HEK293T (cell line): ENCODE results near the gene MTX1.

Experiments used
- CTCF ChIA-PET: fragments of 350-600 bp; formaldehyde crosslinking; extraction: SDS; loops from one replicate; lab custom pipeline; 2021; ENCODE audit warnings: antibody characterized with exemption, inconsistent platforms; lab: Yijun Ruan, JAX
- POLR2A ChIA-PET: fragments of 350-600 bp; formaldehyde crosslinking; extraction: SDS; loops from one replicate; lab custom pipeline; 2020; ENCODE audit warnings: antibody characterized with exemption, inconsistent platforms; lab: Yijun Ruan, JAX
- DNase-seq: peaks from one replicate; pipeline ENCODE4 v3.0.0; 2012; ENCODE audit warnings: mixed read lengths; ENCODE audit errors: extremely low spot score
- ARNT ChIP-seq: fragments of 450-650 bp; IDR thresholded peaks from 2 replicates; pipeline ENCODE4 v1.6.1; 2017; ENCODE audit warnings: mild to moderate bottlenecking
- BHLHE40 ChIP-seq: fragments of 450-650 bp; IDR thresholded peaks from 2 replicates; pipeline ENCODE4 v1.6.1; 2016; ENCODE audit warnings: mild to moderate bottlenecking, moderate library complexity, borderline replicate concordance
- CTBP1 ChIP-seq: fragments of 450-650 bp; IDR thresholded peaks from 2 replicates; pipeline ENCODE4 v1.6.1; 2016; ENCODE audit warnings: borderline replicate concordance
- ELF4 ChIP-seq: fragments of 450-650 bp; IDR thresholded peaks from 2 replicates; pipeline ENCODE4 v1.6.1; 2017; ENCODE audit warnings: antibody characterized with exemption
- FOXA1 ChIP-seq: fragments of 450-650 bp; IDR thresholded peaks from 2 replicates; pipeline ENCODE4 v1.6.1; 2016; ENCODE audit warnings: mild to moderate bottlenecking
- FOXK2 ChIP-seq: fragments of 450-650 bp; IDR thresholded peaks from 2 replicates; pipeline ENCODE4 v1.6.1; 2016; ENCODE audit warnings: mild to moderate bottlenecking
- FOXM1 ChIP-seq: fragments of 450-650 bp; IDR thresholded peaks from 2 replicates; pipeline ENCODE4 v1.6.1; 2017; ENCODE audit warnings: mild to moderate bottlenecking, borderline replicate concordance
- HDGF ChIP-seq: fragments of 450-650 bp; IDR thresholded peaks from 2 replicates; pipeline ENCODE4 v1.6.1; 2017; ENCODE audit warnings: antibody characterized with exemption, borderline replicate concordance
- L3MBTL2 ChIP-seq: fragments of 450-650 bp; conservative IDR thresholded peaks from 2 replicates; pipeline ENCODE4 v1.6.1; 2016; ENCODE audit warnings: mild to moderate bottlenecking
- LEF1 ChIP-seq: fragments of 450-650 bp; IDR thresholded peaks from 2 replicates; pipeline ENCODE4 v1.6.1; 2017; ENCODE audit warnings: mild to moderate bottlenecking, borderline replicate concordance
- NFRKB ChIP-seq: fragments of 450-650 bp; IDR thresholded peaks from 2 replicates; pipeline ENCODE4 v1.6.1; 2016; ENCODE audit warnings: mild to moderate bottlenecking, moderate library complexity
- SP1 ChIP-seq: fragments of 450-650 bp; IDR thresholded peaks from 2 replicates; pipeline ENCODE4 v1.6.1; 2017
- SUZ12 ChIP-seq: fragments of 450-650 bp; IDR thresholded peaks from 2 replicates; pipeline ENCODE4 v1.6.1; 2016; ENCODE audit warnings: mild to moderate bottlenecking
- TARDBP ChIP-seq: fragments of 450-650 bp; IDR thresholded peaks from 2 replicates; pipeline ENCODE4 v1.6.1; 2016
- ZNF384 ChIP-seq: fragments of 450-650 bp; IDR thresholded peaks from 2 replicates; pipeline ENCODE4 v1.6.1; 2016
- TF ChIP-seq, protein P1 (sequence below): fragments of 450-650 bp; IDR thresholded peaks from 2 replicates; pipeline ENCODE4 v1.6.1; 2016

MTX1 gene

GRCh38 chr1:155175281-155175926 is 33.1 kb upstream of the MTX1 start:
- TF ChIP-seq FOXK2 = no peak
- TF ChIP-seq FOXM1 = no peak
- TF ChIP-seq LEF1 = no peak
- no peak for TF ChIP-seq CTBP1
- no peak for TF ChIP-seq FOXA1
- TF ChIP-seq, protein P1, sequence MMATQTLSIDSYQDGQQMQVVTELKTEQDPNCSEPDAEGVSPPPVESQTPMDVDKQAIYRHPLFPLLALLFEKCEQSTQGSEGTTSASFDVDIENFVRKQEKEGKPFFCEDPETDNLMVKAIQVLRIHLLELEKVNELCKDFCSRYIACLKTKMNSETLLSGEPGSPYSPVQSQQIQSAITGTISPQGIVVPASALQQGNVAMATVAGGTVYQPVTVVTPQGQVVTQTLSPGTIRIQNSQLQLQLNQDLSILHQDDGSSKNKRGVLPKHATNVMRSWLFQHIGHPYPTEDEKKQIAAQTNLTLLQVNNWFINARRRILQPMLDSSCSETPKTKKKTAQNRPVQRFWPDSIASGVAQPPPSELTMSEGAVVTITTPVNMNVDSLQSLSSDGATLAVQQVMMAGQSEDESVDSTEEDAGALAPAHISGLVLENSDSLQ = no peak
- TF ChIP-seq ZNF384 = no peak
- no peak for TF ChIP-seq ARNT
- no peak for TF ChIP-seq HDGF
- no peak for TF ChIP-seq ELF4
- no peak for TF ChIP-seq TARDBP
- no peak for TF ChIP-seq BHLHE40
- no peak for TF ChIP-seq SUZ12
- TF ChIP-seq L3MBTL2 = no peak
- no peak for TF ChIP-seq SP1
- no peak for TF ChIP-seq NFRKB
- CTCF ChIA-PET = interaction anchor here (0.8 to 5.7 kb wide), 5 partner anchors 18 to 90 kb away, joined by 4 to 52 read pairs (median 6); no protein-coding TSS in a partner anchor
- DNase-seq = no peak
- POLR2A ChIA-PET = interaction anchor here (0.7 to 4.5 kb wide), 7 partner anchors 8 to 52 kb away, joined by 3 to 96 read pairs (median 4); partner anchors contain the start of genes DPM3 and SLC50A1

DNA sequence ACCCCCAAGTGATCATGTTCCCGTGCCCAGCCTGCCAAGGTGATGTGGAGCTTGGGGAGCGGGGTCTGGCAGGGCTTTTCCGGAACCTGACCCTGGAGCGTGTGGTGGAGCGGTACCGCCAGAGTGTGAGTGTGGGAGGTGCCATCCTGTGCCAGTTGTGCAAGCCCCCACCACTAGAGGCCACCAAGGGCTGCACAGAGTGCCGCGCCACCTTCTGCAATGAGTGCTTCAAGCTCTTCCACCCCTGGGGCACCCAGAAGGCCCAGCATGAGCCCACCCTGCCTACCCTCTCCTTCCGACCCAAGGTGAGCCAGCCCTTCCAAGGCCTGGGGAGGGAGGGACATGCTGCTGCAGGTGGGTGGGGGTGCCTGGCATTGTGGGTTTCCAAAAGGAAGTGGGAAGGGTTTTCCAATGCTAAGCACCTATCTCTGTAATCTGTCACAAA is 32.5 kb upstream of the MTX1 start:
- TF ChIP-seq NFRKB (no peak), SUZ12 (no peak), ZNF384 (no peak), FOXA1 (no peak), FOXK2 (no peak), FOXM1 (no peak), SP1 (no peak), HDGF (no peak), BHLHE40 (no peak), ARNT (no peak), LEF1 (no peak), TARDBP (no peak), L3MBTL2 (no peak)
- TF ChIP-seq, protein P1 = no peak
- POLR2A ChIA-PET = interaction anchor here (1.1 to 4.5 kb wide), 4 partner anchors 9 to 51 kb away, joined by 3 to 96 read pairs (median 5); partner anchors contain the start of gene SLC50A1
- DNase-seq = no peak
- CTCF ChIA-PET = interaction anchor here (0.6 to 5.7 kb wide), 6 partner anchors 18 to 987 kb away, joined by 3 to 52 read pairs (median 5); no protein-coding TSS in a partner anchor

GRCh38 chr1:155176544-155177071 is 31.9 kb upstream of the MTX1 start:
- ChIA-PET CTCF (interaction anchor here (0.6 to 2.0 kb wide), 5 partner anchors 9 to 987 kb away, joined by 3 to 14 read pairs (median 3); no protein-coding TSS in a partner anchor), POLR2A (interaction anchor here (1.0 to 3.1 kb wide), 3 partner anchors 9 to 50 kb away, joined by 3 to 22 read pairs (median 3); no protein-coding TSS in a partner anchor)
- DNase-seq = peak; percentile 89
- no peak for TF ChIP-seq HDGF
- TF ChIP-seq NFRKB = no peak
- no peak for TF ChIP-seq ARNT
- no peak for TF ChIP-seq FOXK2
- TF ChIP-seq L3MBTL2 = no peak
- TF ChIP-seq LEF1 = no peak
- no peak for TF ChIP-seq SUZ12

- CTCF ChIA-PET = interaction anchor here (0.8 to 2.0 kb wide), 4 partner anchors 10 to 17 kb away, joined by 3 to 14 read pairs (median 4); no protein-coding TSS in a partner anchor
- no peak for DNase-seq
- TF ChIP-seq FOXA1 (no peak), FOXM1 (no peak), BHLHE40 (no peak), L3MBTL2 (no peak), SUZ12 (no peak), FOXK2 (no peak)
- POLR2A ChIA-PET = interaction anchor here (1.0 to 3.1 kb wide), 2 partner anchors 17 to 49 kb away, joined by 3 to 22 read pairs; no protein-coding TSS in a partner anchor
These were observed 31.1 kb upstream of the MTX1 start for GRCh38 chr1:155177192-155177917.

GRCh38 chr1:155177918-155178281 is 30.6 kb upstream of the MTX1 start:
- DNase-seq = no peak
- CTCF ChIA-PET = interaction anchor here (1.3 to 2.0 kb wide), 2 partner anchors 10 to 15 kb away, joined by 6 to 14 read pairs; no protein-coding TSS in a partner anchor
- no peak for TF ChIP-seq ZNF384
- no peak for TF ChIP-seq ELF4
- no peak for TF ChIP-seq CTBP1
- no peak for TF ChIP-seq FOXA1
- no peak for TF ChIP-seq FOXM1
- no peak for TF ChIP-seq FOXK2
- no peak for TF ChIP-seq NFRKB
- TF ChIP-seq TARDBP = no peak
- POLR2A ChIA-PET = interaction anchor here (1.0 to 3.1 kb wide), 3 partner anchors 16 to 49 kb away, joined by 3 to 22 read pairs (median 3); no protein-coding TSS in a partner anchor
